Keratinocyte (primary cell): ENCODE measurements around the gene PITPNC1.

Experiments used
- CTCF ChIP-seq, 3 experiments: IDR thresholded peaks in 1 of 3; conservative IDR thresholded peaks in 1 of 3; optimal IDR thresholded peaks in 1 of 3; 2 replicates in 2 of 3; 3 replicates in 1 of 3; pipeline versions ENCODE3 to v1.5.1; 2011; ENCODE audit warnings: low read length in 3 of 3, mild to moderate bottlenecking in 3 of 3, moderate library complexity in 2 of 3, control low read depth in 1 of 3, inconsistent platforms in 1 of 3; ENCODE audit not compliant: insufficient read depth in 2 of 3; ENCODE audit errors: extremely low read depth in 1 of 3
- EZH2 ChIP-seq: IDR thresholded peaks from one replicate; pipeline ENCODE4 v1.6.1; 2012; ENCODE audit warnings: inconsistent platforms, mild to moderate bottlenecking, low read length, moderate library complexity

GRCh38 chr17:67502151-67502550, 125.1 kb downstream of the PITPNC1 start:
- no peak for TF ChIP-seq CTCF (optimal IDR thresholded peaks at IDR 0.05 in 1 of 3, IDR thresholded peaks at IDR 0.05 in 1 of 3, conservative IDR thresholded peaks at IDR 0.05 in 1 of 3; ENCODE audit: extremely low read depth in 1 of 3, insufficient read depth in 2 of 3, low read length in 3 of 3)
- TF ChIP-seq EZH2, result no peak
